ENCODE results near the gene KPNA3. TPM values are rescaled to one million over a fixed set of nuclear protein-coding genes. Genes with fewer than 3 reads are reported as not detected.

The KPNA3 gene
- total RNA-seq, 1 donor from 2014 or later, result 28.7 TPM

GRCh38 chr13:49697468-49697867, 95.0 kb downstream of the KPNA3 start:
- ChIA-PET CTCF (no interaction called here), POLR2A (no interaction called here)
- Mint-ChIP-seq H3K4me1 (peaks cover 11% of the 10 kb centered on the region), H3K9me3 (no peaks in the 10 kb centered on the region), H3K27me3 (no peaks in the 10 kb centered on the region), H3K36me3 (ENCODE audit: low read depth) (peaks cover 25% of the 10 kb centered on the region), H3K4me3 (no peak overlapping the region), H3K27ac (no peak overlapping the region)
- TF ChIP-seq CTCF (IDR thresholded peaks at IDR 0.05), result no peak
- ATAC-seq (ENCODE audit: low read depth) (no peak), DNase-seq (no peak)
- intact Hi-C loops (cut with micrococcal nuclease), result no loop called here

GRCh38 chr13:49694446-49694845, 98.0 kb downstream of the KPNA3 start:
- no peaks in the 10 kb centered on the region for H3K9me3 Mint-ChIP-seq
- peaks cover 29% of the 10 kb centered on the region for H3K4me1 Mint-ChIP-seq
- ATAC-seq (ENCODE audit: low read depth), result no peak
- ChIA-PET POLR2A (no interaction called here), CTCF (no interaction called here)
- H3K27ac Mint-ChIP-seq, result no peak overlapping the region
- H3K27me3 Mint-ChIP-seq, result no peaks in the 10 kb centered on the region
- TF ChIP-seq CTCF (IDR thresholded peaks at IDR 0.05), result no peak
- DNase-seq, result no peak
- H3K36me3 Mint-ChIP-seq (ENCODE audit: low read depth), result peaks cover 6% of the 10 kb centered on the region
- peak overlapping the region; percentile 1 for H3K4me3 Mint-ChIP-seq
- intact Hi-C loops (cut with micrococcal nuclease), result loop anchor here (5.0 kb wide), 1 partner anchor 57 kb away; no protein-coding TSS in a partner anchor

- no peaks in the 10 kb centered on the region for H3K9me3 Mint-ChIP-seq
- POLR2A ChIA-PET, result interaction anchor here (0.6 kb wide), 1 partner anchor 541 kb away, joined by 3 read pairs; no protein-coding TSS in a partner anchor
- H3K27me3 Mint-ChIP-seq, result no peaks in the 10 kb centered on the region
- no peak for ATAC-seq (ENCODE audit: low read depth)
- no peak for DNase-seq
- no peak for TF ChIP-seq CTCF (IDR thresholded peaks at IDR 0.05)
- no peak overlapping the region for H3K27ac Mint-ChIP-seq
- peak overlapping the region; percentile 1 for H3K4me3 Mint-ChIP-seq
- H3K36me3 Mint-ChIP-seq (ENCODE audit: low read depth), result peaks cover 5% of the 10 kb centered on the region
- CTCF ChIA-PET, result no interaction called here
- intact Hi-C loops (cut with micrococcal nuclease), result loop anchor here (5.0 kb wide), 1 partner anchor 57 kb away; no protein-coding TSS in a partner anchor
- H3K4me1 Mint-ChIP-seq, result peaks cover 30% of the 10 kb centered on the region
Observed at GRCh38 chr13:49693877-49694276, 98.6 kb downstream of the KPNA3 start.

GRCh38 chr13:49693191-49693733, 99.2 kb downstream of the KPNA3 start:
- ChIA-PET CTCF (no interaction called here), POLR2A (interaction anchor here (0.6 kb wide), 1 partner anchor 542 kb away, joined by 3 read pairs; no protein-coding TSS in a partner anchor)
- DNase-seq (no peak), ATAC-seq (ENCODE audit: low read depth) (no peak)
- H3K4me1 Mint-ChIP-seq, result peaks cover 27% of the 10 kb centered on the region
- no peaks in the 10 kb centered on the region for H3K9me3 Mint-ChIP-seq
- H3K36me3 Mint-ChIP-seq (ENCODE audit: low read depth), result peaks cover 2% of the 10 kb centered on the region
- H3K4me3 Mint-ChIP-seq, result peak overlapping the region; percentile 1
- TF ChIP-seq CTCF (IDR thresholded peaks at IDR 0.05), result no peak
- H3K27ac Mint-ChIP-seq, result no peak overlapping the region
- intact Hi-C loops (cut with micrococcal nuclease), result loop anchor here (5.0 kb wide), 1 partner anchor 56 kb away; no protein-coding TSS in a partner anchor
- H3K27me3 Mint-ChIP-seq, result no peaks in the 10 kb centered on the region

GRCh38 chr13:49690995-49691784, 101.3 kb downstream of the KPNA3 start, which contains the start of gene EBPL:
Gene EBPL (minus strand): TSS chr13:49691486. CDS start chr13:49691424, 62 bp downstream.
- intact Hi-C loops (cut with micrococcal nuclease), result loop anchor here (1.0 to 5.0 kb wide), 5 partner anchors 54 to 246 kb away; partner anchors contain the start of genes CAB39L, SETDB2 and SPRYD7
- ChIA-PET POLR2A (interaction anchor here (0.6 to 2.7 kb wide), 8 partner anchors 12 to 247 kb away, joined by 3 to 23 read pairs (median 6); partner anchors contain the start of genes ARL11, CAB39L, KPNA3 and PHF11), CTCF (interaction anchor here (1.0 to 1.3 kb wide), 2 partner anchors 100 to 102 kb away, joined by 3 read pairs; partner anchors contain the start of gene KPNA3)
- Mint-ChIP-seq H3K27me3 (no peaks in the 10 kb centered on the region), H3K4me3 (peak within 1 kb of the TSS; percentile 89), H3K27ac (peak within 1 kb of the TSS; percentile 79), H3K9me3 (no peaks in the 10 kb centered on the region), H3K36me3 (ENCODE audit: low read depth) (peaks cover 13% of the 10 kb centered on the region), H3K4me1 (peaks cover 27% of the 10 kb centered on the region)
- peak; percentile 85 for DNase-seq
- ATAC-seq (ENCODE audit: low read depth), result peak; percentile 96
- no peak for TF ChIP-seq CTCF (IDR thresholded peaks at IDR 0.05)
